NCI-H1092 (cell line): ENCODE data around the gene KLHL25.

Source experiments
- DNase-seq: peaks from one replicate; lab custom pipeline; 2025; lab: John Stamatoyannopoulos, UW

Gene KLHL25

DNA sequence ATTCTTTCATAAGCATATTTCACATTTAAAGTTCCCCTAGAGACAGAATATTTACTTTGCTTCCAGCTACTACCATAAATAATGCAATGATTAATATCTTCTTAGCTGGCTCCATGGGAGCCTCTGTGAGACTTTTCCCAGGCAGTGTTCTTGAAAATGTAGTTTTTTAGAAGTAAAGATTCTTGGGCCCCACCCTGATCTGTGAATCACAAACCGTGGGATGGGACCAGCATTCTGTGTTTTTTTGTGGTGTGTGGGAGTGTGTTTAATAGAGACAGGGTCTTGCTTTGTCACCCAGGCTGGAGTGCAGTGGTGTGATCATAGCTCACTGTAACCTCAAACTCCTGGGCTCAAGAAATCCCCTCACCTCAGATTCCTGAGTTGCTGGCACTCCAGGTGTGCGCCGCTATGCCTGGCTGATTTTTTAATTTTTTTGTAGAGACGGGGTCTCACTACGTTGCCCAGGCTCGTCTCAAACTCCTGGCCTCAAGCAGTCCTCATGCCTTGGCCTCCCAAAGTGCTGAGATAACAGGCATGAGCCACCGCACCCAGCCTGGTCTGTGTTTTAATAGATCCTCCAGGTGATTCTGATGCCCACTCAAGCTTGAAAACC lies 83.0 kb downstream of the KLHL25 start:
- no peak for DNase-seq

DNA sequence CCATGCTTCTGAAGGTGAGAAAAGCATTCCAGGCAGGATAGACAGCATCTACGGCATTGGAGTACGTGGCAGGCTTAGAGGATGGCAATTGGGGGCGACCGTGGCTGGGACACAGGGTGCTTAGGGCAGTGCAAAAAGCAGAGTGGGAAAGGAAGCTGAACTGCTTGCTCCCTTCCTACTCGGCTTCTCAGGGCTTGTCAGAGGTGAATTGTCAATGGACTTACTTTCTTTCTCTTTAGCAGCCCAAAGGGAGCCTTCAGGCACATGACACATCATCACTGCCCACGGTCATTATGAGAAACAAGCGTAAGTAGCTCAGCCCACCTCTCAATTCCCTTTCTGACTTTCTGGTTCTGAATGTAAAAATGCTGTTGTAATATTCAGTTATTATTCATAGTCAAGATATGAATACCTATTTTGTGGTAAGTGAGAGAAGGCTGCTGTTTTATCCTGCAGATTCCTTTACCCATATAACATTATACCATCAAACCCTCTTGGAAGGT lies 84.3 kb downstream of the KLHL25 start:
- DNase-seq: no peak
